ENCODE data around the gene TGFBR2. TPM values are rescaled to one million over a fixed set of nuclear protein-coding genes. Genes with fewer than 3 reads are reported as not detected.

The TGFBR2 gene
- total RNA-seq, 1 donor, result 393 TPM

DNA sequence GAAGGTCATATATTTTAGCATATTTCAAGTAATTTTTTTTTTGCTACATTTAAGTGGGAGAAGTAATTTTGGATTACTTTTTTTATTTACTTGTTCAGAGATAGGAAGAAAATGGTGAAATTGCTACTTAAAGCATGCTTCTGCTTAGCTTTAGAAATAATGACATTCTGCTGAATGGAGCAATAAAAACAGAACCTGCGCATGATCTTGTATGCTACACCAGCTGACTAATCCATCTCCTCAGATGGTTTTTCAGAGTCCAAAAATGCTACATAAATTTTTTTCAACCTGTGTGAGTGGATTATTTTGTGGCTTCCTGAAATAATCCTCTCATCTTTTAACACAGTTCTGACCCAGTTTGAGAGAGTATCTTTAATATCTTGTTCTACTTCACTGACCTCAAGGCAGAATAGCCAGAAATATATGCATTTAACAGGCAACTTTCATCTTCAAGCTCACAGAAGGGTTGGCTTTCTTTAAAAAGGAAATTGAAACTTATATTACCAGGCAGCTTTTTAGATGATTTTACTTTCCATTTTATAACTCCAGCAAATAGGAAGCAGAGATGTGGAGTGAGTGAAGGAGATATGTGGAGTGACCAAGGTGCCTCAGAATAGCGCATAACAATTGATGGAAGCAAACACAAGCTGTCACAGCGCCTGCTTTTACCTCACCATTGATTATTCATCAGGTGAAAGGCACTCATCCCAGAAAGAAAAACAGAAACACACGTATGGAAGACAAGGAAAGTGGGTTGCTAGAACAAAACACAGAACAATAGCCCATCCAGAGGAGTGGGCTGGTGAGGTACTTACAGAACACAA is 136.6 kb downstream of the TGFBR2 start:
- H3K4me3 ChIP-seq (ENCODE audit: low read depth, low read length), result no peak overlapping the region
- TF ChIP-seq, protein P1, sequence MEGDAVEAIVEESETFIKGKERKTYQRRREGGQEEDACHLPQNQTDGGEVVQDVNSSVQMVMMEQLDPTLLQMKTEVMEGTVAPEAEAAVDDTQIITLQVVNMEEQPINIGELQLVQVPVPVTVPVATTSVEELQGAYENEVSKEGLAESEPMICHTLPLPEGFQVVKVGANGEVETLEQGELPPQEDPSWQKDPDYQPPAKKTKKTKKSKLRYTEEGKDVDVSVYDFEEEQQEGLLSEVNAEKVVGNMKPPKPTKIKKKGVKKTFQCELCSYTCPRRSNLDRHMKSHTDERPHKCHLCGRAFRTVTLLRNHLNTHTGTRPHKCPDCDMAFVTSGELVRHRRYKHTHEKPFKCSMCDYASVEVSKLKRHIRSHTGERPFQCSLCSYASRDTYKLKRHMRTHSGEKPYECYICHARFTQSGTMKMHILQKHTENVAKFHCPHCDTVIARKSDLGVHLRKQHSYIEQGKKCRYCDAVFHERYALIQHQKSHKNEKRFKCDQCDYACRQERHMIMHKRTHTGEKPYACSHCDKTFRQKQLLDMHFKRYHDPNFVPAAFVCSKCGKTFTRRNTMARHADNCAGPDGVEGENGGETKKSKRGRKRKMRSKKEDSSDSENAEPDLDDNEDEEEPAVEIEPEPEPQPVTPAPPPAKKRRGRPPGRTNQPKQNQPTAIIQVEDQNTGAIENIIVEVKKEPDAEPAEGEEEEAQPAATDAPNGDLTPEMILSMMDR (IDR thresholded peaks at IDR 0.05; ENCODE audit: insufficient read depth, low read length), result no peak
- no peak for DNase-seq (ENCODE audit: low read depth)

Data from fibroblast of the aortic adventitia (primary cell).